Medulla oblongata (tissue), 1 donor: ENCODE results near the gene PITRM1.

Source experiments
- DNase-seq: peaks from one replicate; pipeline ENCODE4 v3.0.0-alpha.2; 2015; ENCODE audit errors: extremely low spot score

The PITRM1 gene

DNA sequence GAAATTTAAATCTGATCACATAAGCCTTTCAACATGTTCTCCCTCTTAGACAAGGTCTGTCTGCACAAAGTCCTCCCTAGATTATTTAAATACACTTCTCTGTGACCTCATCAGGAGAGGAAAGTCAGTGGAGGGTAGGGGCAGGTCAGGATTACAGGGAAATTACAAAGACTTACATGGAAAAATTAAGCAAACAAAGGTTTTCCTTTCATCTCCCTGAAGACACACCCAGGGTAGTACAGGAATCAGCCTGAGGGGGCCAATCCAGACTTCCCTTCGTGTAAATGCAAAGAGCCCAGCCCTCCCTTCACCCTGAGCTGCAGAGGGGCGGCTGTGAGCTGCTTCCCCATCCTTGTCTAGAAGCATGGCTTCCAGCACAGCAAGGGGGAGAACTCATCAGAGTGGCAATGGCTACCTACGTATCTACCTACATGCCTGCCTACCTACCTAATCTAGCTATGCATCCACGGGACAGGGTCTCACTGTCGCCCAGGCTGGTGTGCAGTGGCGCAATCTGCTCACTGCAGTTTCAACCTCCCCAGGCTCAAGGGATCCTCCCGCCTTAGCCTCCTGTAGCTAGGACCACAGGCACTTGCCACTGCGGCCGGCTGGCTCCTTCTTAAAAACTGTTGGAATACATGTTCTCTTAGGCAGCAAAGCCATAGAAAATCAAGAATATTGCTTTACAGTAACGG is 33.2 kb downstream of the PITRM1 start:
- DNase-seq, result no peak

DNA sequence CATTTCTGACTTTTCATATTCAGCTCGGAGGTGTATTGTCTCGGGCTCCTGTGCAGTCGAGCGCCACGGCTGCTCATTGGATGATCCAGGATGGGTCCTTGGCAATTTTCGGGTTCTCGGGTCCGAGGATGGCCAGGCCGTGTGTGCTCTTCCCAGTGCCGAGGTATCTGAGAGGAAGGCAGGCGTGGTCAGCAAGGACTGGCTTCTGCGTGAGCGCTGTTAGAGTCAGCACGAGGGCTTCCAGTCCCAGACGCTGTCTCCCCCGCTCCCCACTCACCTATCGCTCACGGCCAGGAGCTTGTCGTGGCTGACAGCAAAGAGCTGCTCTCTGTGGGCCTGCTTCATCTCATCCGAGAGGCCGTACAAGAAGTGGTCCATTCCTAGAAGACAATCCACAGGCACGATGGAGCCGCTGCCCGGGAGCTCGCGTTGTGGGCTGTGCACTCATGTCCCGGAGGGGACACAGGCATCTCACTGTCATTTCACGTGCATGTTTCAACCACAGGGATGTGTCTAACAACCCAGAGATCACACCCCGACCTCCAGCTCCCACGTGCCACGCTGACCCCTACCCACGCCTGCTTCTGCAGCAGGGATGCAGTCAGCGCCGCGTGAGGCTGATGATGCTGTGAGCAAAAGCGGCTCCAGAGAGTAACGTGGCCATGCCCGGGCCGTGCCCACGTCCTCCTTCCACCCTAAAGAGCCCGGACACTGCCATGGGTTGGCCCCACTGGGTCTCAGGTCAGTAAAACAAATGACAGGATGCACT is 34.4 kb downstream of the PITRM1 start:
- DNase-seq, result no peak

DNA sequence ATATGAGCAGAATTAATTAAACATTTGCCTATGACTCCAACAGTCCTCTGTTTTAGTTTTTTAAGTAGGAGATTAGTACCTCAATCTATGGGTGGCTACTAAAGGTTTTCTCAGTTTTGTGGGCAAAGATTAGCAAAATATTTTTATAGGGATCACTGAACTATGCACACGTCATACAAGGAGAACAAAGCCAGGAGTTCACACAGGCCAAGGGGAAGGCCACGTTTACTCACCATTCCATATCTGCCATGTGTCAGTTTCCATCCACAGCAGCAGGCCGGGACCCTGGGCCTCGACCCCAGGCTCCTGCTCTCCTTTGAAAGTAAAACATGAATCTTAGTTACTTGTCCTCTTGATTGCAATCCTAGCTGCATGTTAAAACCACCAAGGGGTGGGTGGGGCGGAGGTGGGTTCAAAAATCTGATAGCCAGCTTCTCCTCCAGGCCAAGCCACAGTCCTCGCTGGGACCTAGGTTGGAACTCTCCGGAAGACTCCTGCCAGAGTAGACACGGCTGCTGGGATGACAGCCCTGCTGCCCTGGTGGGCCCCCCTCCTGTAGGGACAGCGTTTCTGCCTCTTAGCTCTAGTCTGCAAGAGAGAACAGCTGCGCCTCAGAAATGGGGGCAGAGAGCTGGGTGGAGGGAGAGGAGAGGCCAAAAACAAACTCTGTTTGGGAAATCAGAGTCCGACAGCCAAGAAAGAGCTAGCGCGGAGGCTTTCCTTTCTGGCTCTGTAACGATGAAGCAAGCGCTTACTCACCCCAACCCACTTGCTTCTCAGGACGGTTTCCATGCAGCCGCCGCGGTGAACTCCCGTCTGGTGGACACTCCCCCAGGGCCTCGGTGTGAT is 35.6 kb downstream of the PITRM1 start:
- peak; percentile 51 for DNase-seq

DNA sequence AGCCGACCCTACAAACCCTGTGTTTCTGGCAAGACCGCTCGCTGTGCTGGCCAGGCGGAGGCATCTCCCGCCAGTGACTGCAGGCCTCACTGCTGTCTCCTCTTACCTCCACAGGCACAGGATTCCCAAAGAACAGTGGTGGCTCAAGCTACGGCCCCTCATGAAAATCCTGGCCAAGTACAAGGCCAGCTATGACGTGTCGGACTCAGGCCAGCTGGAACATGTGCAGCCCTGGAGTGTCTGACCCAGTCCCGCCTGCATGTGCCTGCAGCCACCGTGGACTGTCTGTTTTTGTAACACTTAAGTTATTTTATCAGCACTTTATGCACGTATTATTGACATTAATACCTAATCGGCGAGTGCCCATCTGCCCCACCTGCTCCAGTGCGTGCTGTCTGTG is 36.2 kb downstream of the PITRM1 start:
- DNase-seq, result peak; percentile 27

DNA sequence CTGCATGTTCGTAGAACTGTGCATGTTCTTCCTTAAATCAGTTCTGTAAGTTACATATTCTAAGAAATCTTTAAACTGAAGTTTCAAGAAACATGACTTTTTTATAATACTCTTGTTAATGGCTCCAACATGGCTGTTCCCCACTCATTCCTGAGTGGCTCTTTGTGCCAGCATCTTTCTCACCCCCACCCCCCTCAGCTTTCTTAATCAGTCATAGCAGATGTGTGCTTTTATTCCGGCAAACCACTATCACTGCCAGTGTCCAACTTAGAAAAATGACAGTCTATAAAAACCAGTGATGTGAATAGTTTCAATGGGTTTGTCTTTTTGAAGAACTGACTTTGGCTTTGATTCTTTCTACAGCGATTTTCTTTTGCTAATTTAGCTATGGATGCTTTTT is 37.6 kb downstream of the PITRM1 start:
- no peak for DNase-seq

DNA sequence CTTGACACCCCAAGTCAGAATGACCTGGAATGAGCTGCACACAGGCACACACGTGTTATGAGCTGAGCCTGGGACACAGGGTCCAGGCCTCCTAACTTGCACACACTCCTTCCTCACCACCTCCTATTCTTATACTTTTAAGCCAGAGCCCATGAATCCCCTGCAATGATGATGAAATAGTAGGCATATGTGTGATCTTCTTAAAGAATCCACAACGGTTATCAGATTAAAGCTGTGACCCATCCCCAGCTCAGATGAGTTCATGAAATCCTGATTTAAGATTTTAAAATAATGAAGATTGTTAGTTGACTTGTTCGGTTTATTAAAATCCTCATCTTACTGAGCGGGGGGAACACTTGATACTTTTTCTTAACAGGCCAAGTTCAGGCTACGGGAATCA is 38.6 kb downstream of the PITRM1 start:
- no peak for DNase-seq

DNA sequence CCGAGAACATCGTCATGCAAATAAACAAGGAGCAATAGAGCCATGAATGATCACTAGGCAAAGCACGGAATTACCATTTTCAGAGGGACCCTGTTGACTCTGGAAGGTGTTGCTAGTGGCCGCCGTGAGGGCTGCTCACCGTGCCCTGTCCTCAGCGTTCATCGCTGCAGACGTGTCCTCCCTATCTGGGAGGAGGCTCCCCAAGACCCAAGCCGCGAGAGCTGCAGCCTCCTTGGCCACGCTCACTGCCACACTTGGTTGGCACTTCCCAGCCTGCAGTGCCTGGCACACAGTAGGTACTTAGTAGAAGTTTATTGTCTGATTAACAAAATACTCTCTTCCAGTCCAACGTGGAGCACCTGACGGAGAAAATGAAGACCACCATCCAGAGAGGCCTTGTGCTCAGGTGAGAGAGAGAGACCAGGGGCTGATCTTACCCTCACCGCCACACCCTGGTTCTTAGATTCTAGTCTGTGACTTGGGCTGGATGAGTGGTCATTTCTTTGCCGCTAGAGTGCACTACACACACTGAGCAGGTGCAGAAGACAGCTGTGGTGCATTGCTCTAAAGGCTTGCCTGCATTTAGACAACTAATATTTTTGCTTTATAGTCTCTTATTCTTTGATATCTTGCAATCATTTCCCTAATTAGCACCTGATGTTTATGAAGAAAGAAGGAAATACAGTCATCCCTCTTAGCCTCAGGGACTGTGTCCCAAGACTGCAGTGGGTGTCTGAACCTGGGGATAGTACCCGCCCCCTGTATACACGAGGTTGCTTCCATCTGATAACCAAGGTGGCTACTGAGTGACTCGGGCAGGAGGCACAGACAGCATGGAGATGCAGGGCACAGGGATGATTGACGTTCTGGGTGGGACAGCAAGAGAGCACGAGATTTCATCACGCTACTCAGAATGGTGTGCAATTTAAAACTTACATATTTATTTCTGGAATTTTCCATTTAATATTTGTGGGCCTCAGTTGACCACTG is 40.3 kb downstream of the PITRM1 start:
- DNase-seq, result no peak

DNA sequence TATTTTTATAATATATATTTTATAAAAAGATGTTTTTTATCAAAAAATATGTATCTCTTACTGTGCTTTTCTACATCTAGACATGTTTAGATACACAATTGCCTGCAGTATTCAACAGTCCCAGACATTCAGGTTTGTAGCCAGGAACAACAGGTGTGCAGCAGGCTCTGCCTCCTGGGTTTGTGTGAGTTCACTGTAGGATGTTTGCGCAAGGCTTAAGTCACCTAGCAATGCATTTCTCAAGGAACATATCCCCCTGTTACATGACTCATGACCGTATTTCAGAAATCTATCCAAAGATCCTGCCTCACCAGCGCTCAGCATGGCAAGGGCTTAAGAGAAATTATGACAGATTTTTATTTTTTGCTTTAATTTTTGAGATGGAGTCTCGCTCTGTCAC is 41.5 kb downstream of the PITRM1 start:
- no peak for DNase-seq

DNA sequence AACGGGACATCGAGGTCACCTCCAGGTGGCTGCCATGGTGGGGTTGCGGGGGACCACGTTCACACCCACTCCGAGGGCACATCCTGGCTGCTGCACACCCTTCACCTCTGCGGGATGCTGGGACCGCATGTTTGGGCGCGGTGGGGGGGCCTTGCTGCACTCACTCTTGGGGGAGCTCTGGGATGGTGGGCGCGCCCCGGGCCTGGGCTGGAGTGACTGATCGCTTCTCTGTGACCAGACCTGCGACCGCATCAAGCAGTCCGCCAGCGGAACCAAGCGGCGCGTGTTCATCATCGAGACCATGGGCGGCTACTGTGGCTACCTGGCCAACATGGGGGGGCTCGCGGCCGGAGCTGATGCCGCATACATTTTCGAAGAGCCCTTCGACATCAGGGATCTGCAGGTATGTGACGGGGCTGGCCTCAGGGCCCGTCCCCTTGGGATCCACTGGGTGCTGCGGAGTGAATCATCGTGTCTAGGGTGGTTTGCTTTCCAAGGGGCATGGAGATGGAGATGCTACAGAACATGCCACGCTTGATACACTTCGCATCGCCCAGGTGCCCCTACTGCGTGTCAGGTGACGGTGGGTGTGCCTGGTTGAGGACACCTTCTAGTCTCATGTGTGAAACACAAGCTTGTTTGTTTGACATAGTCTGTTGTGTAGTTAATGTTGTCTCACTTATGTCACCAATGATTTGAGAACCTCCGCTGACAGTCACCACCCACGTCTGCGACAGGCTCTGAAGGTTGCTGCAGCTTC is 42.8 kb downstream of the PITRM1 start:
- no peak for DNase-seq

DNA sequence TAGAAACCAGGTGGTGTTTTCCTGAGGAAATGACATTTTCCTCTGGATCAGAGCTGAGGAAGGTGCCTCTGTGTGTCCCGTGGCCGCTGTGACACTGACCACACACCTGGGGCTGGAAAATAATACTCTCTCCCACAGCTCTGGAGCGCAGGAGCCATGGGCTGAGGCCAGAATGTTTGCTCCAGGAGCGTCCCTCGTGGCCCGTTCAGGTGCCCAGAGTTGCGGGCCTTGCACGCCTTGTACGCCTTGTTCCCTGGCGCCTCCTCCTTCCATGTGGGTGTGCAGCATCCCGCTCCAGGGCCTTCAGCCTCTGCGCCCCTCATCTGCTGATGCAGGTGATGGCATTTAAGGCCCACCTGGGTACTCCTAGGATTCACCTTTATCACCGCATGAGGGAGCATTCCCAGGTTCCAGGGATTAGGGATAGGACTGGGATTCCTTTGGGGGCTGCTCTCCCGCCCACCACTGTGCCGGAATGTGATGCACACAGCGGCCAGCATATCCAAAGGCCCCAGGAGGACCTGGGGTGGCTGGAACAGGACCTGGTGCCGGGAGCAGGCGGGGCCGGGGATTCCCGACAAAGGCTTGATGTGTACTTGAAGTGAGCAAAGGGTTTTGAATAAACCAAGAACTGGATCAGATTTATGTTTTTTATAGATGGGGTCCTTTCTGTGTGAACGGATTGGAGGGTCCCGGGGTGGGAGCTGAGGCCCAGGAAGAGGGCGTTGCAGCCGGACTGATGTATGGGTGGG is 44.0 kb downstream of the PITRM1 start:
- DNase-seq, result no peak

DNA sequence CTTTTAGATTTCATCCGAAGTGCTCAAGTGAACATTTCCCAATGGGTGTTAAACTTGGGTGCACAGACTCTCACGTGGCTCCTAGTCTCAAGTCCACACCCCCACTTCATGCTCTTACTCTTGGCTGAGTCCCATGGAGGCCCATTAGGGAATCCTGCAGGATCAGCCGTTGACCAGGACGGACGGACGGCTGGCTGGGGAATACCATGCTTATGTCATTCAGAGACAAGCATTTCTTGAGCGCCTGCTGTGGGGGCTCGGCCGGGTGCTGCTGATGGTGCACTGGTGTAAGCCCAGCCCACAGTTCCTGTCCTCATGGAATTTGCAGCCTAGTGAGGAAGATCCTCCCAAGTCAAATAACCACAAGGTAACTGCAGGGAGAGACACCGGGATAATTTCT is 44.7 kb downstream of the PITRM1 start:
- DNase-seq, result no peak

DNA sequence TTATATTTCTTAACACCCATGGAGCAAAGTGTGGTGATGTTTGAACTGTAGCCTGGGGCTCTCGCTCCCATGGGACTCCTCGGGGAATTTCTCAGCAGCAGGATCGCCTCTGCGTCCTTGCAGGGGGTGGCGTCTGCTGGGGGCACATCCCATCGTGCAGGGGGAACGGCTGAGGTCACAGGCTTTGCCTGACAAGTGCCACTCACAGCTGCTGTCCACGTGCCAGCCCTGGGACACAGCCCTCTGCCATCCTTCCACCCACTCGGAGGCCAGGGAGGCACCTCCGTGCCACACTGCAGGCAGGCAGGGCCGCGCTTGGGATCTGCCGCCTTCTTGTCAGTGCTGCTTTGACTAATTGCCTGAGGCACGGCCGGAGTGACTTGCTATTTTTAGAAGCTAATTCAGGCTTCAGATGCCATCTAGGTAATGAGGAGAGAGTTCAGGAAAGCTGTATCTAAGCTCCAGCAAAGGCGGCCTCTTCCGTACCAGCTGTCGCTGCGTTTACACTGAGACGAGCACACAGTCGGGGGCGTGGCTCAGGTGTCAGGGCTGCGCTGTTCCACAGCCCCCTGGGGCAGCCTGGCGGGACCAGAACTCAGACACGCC is 45.7 kb downstream of the PITRM1 start:
- DNase-seq, result no peak

DNA sequence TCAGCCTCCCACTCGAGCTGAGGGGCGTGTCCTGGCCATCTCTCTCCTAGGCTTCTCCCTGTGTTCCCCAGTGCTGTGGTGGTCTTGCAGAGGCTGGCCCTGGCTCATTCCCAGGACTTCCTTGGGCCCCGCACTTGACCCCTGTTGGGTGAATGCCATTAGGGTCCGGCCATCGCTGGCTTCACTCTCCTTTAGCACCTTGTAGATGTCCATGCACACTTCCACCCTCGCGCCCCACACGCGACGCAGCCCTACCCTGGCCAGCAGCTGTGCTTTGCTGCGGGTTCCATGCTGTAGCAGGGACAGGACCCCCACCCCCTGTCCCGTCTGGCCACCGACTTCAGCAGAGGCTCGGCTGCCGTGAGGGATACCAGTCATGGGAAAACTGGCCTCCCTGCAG is 46.3 kb downstream of the PITRM1 start:
- DNase-seq, result no peak

DNA sequence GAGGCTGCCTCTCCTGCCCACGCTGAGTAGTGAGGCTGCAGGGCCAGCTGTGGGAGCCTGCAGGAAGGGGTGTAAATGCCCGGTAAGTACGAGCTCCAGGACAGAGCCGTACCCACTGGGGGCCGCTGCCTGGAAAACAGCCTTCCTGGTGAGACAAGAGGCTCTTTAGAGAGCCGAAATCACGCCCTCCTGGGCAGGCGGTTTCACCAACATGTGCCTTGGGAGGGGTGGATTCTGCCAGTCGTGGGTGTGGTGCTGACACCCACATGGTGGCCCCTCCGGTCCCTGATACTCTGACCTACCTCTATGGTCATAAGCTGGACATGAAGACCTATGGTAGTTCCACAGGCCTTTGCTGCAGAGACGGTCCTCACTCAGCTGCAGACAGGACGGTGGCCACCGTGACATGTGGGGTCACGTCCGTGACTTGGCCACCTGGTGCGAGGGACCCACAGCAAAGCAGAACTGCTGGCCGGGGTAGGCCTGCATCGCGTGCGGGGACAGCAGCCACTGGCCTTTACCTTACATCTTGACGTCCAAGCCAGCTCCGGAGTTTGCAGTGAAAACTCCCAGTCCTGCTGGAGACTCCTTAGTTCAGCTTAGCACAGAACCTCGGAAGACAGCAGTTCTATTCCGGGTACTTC is 46.9 kb downstream of the PITRM1 start:
- no peak for DNase-seq

DNA sequence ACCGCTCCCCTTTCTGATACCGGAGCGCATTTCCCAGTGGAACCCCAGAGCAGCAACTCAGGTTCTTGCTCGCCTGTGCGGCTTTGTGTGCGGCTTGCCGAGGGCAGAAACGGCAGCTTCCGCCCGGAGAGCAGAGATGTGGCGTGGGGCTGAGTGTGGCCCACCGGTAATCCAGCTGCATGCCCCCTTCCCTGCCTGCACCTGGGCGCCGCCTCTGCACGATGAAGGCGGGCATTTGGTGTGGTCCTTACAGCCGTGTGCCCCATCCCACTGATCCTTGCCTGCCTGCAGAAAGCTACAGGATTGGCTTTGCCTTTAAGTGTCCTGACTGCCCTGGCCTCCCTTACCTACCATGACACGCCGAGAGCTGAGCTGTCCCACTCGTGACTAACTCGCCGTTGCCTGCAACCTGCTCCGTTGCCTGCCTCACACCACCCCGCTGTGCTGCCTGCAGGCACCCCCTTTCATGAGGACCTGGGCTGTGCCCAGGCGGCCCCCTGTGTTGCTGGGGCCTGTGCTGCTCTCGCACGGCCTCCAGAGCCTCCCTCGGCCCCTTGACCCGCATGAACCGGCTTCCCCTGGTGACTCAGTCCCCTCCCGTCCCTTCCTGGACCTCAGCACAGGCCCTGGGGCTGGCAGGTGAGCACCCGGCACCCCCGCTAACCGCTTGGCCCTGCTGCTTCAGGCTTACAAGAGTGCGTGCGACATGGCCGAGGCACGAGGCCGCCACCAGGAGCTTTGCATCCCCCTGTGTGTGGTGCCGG is 48.0 kb downstream of the PITRM1 start:
- no peak for DNase-seq

DNA sequence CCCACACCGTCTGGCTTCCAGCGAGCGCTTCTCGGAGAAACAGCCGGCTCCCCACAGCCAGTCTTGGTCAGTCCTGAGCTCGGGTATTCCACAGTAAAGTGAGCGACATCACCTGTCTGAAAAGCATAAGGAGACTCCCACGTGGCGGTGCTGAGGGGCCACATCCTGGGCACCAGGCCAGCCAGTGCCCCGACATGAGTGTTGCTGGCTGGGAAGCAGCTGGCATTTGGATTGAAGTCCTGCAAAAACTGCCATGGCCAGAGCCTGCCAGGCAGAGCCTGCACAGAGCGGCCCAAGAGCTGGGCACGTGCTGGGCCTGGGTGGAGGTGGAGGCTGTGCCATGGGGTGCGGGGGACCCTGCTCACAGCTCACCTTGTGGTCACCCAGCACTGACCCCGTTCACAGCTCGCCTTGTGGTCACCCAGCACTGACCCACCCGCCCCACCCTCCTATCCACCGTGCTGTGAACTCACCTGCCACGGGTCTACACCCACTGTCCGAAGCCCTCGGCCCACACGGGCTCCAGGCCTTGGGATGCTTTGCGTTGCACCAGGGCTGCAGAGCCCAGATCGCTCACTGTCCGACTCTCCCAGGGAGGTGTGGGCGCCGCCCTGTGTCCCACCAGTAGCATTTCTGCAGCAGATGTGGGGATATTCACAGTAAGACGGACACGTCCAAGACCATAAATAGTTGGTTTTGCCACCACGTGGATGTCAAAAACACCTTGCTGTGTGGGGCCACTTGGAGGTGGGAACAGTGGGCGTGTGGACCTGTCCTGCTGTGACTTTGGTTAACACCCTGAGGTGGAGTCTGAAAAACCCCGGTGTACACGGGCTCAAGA is 48.8 kb downstream of the PITRM1 start:
- peak; percentile 25 for DNase-seq

DNA sequence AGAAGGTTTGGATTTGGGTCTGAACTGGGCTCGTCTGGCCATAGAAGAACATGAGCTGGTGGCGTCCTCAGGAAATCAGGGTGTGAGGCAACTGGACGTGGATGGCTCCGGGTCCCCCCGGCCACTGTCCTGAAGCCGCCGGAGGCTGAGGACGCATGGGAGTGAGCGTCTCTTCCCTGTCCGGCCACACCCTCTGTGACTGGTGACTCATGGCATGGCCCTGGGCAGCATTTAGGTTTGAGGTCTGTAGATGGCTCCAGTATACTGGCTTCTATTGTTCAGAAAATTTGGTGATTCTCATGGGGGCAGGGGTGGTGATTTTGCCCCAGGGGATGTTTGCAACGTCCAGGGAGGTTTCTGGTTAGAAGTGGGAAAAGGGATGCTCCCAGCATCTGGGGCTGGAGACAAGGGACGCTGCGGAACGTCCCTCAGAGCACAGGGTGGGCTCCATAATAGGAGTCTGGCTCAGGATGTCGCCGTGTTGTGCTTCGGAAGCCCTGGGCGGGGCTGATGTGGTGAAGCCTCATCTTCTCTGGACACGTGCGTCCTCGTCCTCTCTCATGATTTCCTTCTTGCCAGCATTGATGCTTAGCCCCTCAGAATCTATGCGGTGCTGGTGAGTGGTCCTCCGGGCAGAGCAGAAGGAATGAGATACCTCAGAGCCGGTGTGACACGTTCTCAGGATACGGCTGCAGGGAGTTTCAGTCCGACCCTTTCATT is 49.9 kb downstream of the PITRM1 start:
- DNase-seq, result no peak
